Dermis blood vessel endothelial cell (primary cell): ENCODE measurements around the gene RPA1. TPM values are rescaled to one million over a fixed set of nuclear protein-coding genes. Genes with fewer than 3 reads are reported as not detected.
A peak's percentile ranks its signal among the peaks of the same experiment; 100 is the strongest.
"Not testable (repeated sequence)": the region's sequence is repeated elsewhere in the genome, so short reads cannot be mapped to it uniquely, and the experiment has no call there.

Experiments
- DNase-seq: peaks from one replicate; pipeline ENCODE4 v3.0.0; 2010
- total RNA-seq: library from RNA; depleted of rRNA; stranded (reverse); fragments of >200 nt; gene quantifications from 2 replicates; pipeline ENCODE4 v1.2.3, GENCODE V29; 2014

Gene RPA1
- total RNA-seq: 21.3 and 57.4 TPM in 2 replicates

GRCh38 chr17:1829592-1830257, at the start of gene RPA1, which contains the start of gene SMYD4:
RPA1 (plus strand) TSS chr17:1830005; CDS start chr17:1830094, 89 bp downstream.
SMYD4 (minus strand) TSS chr17:1829902; CDS start chr17:1827994, 1,908 bp downstream.
- DNase-seq: peak; percentile 94

- no peak for DNase-seq
Measured at GRCh38 chr17:1782171-1782567, 47.6 kb upstream of the RPA1 start.

- no peak for DNase-seq
Measured at GRCh38 chr17:1783271-1783670, 46.5 kb upstream of the RPA1 start.

GRCh38 chr17:1783834-1784611, 45.8 kb upstream of the RPA1 start:
- DNase-seq: peak; percentile 90

GRCh38 chr17:1785930-1786329, 43.9 kb upstream of the RPA1 start:
- peak; percentile 26 for DNase-seq

- no peak for DNase-seq
Measured at GRCh38 chr17:1786708-1787107, 43.1 kb upstream of the RPA1 start.

GRCh38 chr17:1787301-1787902, 42.4 kb upstream of the RPA1 start:
- DNase-seq: peak; percentile 94

- DNase-seq: peak; percentile 13
Measured at GRCh38 chr17:1789936-1790335, 39.9 kb upstream of the RPA1 start.

- no peak for DNase-seq
Measured at GRCh38 chr17:1792495-1793446, 37.0 kb upstream of the RPA1 start.

- peak; percentile 10 for DNase-seq
Measured at GRCh38 chr17:1793447-1793806, 36.4 kb upstream of the RPA1 start.

GRCh38 chr17:1796800-1797199, 33.0 kb upstream of the RPA1 start:
- DNase-seq: no peak

- DNase-seq: no peak
Measured at GRCh38 chr17:1797323-1797722, 32.5 kb upstream of the RPA1 start.

- not testable (repeated sequence) for DNase-seq
Measured at GRCh38 chr17:1797846-1798245, 32.0 kb upstream of the RPA1 start.

- DNase-seq: no peak
Measured at GRCh38 chr17:1800240-1800639, 29.6 kb upstream of the RPA1 start.

- no peak for DNase-seq
Measured at GRCh38 chr17:1800712-1801111, 29.1 kb upstream of the RPA1 start.

- no peak for DNase-seq
Measured at GRCh38 chr17:1802429-1802828, 27.4 kb upstream of the RPA1 start.

- DNase-seq: no peak
Measured at GRCh38 chr17:1803280-1803679, 26.5 kb upstream of the RPA1 start.

- no peak for DNase-seq
Measured at GRCh38 chr17:1807890-1808289, 21.9 kb upstream of the RPA1 start.

- no peak for DNase-seq
Measured at GRCh38 chr17:1808644-1809043, 21.2 kb upstream of the RPA1 start.

- not testable (repeated sequence) for DNase-seq
Measured at GRCh38 chr17:1809815-1810214, 20.0 kb upstream of the RPA1 start.

GRCh38 chr17:1810450-1811103, 19.2 kb upstream of the RPA1 start:
- no peak for DNase-seq

- DNase-seq: no peak
Measured at GRCh38 chr17:1813088-1813487, 16.7 kb upstream of the RPA1 start.
